RWPE2 (cell line): ENCODE measurements around the gene MAK.
"Not testable (repeated sequence)": the region's sequence is repeated elsewhere in the genome, so short reads cannot be mapped to it uniquely, and the experiment has no call there.

Experiments used
- ATAC-seq: fragments of 200-7000 bp; cut with Tn5 transposase; 3 replicates; pipeline ENCODE4 v1.9.1; 2021; ENCODE audit warnings: low read depth
- DNase-seq: peaks from one replicate; pipeline ENCODE4 v3.0.0-alpha.2; 2020; ENCODE audit warnings: low spot score
- H3K27ac ChIP-seq: fragments of 450-650 bp; 2 replicates; pipeline ENCODE4 v1.5.1; 2017; ENCODE audit warnings: mild to moderate bottlenecking; ENCODE audit not compliant: poor library complexity, severe bottlenecking
- H3K27me3 ChIP-seq: fragments of 250-450 bp; sonication (Bioruptor Pico); 2 replicates; pipeline ENCODE4 v1.5.1; 2021; ENCODE audit warnings: mild to moderate bottlenecking, moderate library complexity; ENCODE audit not compliant: insufficient read depth, poor library complexity, severe bottlenecking
- H3K36me3 ChIP-seq: fragments of 250-450 bp; sonication (Bioruptor Pico); 2 replicates; pipeline ENCODE4 v1.5.1; 2020; ENCODE audit warnings: low read depth, mild to moderate bottlenecking, moderate library complexity
- H3K4me1 ChIP-seq: fragments of 250-450 bp; sonication (Bioruptor Pico); 2 replicates; pipeline ENCODE4 v1.5.1; 2021; ENCODE audit warnings: mild to moderate bottlenecking, moderate library complexity; ENCODE audit not compliant: insufficient read depth, poor library complexity, severe bottlenecking
- H3K4me3 ChIP-seq: fragments of 250-450 bp; sonication (Bioruptor Pico); 2 replicates; pipeline ENCODE4 v1.5.1; 2021; ENCODE audit warnings: mild to moderate bottlenecking, moderate library complexity; ENCODE audit not compliant: severe bottlenecking
- H3K9me3 ChIP-seq: fragments of 250-450 bp; sonication (Bioruptor Pico); 2 replicates; pipeline ENCODE4 v1.5.1; 2021; ENCODE audit warnings: mild to moderate bottlenecking, moderate library complexity; ENCODE audit not compliant: severe bottlenecking
- TF ChIP-seq, protein P1 (sequence below): fragments of 450-650 bp; IDR thresholded peaks from one replicate; pipeline ENCODE4 v1.5.1; 2017; ENCODE audit warnings: mild to moderate bottlenecking, moderate library complexity; ENCODE audit not compliant: poor library complexity, severe bottlenecking

Gene MAK

DNA sequence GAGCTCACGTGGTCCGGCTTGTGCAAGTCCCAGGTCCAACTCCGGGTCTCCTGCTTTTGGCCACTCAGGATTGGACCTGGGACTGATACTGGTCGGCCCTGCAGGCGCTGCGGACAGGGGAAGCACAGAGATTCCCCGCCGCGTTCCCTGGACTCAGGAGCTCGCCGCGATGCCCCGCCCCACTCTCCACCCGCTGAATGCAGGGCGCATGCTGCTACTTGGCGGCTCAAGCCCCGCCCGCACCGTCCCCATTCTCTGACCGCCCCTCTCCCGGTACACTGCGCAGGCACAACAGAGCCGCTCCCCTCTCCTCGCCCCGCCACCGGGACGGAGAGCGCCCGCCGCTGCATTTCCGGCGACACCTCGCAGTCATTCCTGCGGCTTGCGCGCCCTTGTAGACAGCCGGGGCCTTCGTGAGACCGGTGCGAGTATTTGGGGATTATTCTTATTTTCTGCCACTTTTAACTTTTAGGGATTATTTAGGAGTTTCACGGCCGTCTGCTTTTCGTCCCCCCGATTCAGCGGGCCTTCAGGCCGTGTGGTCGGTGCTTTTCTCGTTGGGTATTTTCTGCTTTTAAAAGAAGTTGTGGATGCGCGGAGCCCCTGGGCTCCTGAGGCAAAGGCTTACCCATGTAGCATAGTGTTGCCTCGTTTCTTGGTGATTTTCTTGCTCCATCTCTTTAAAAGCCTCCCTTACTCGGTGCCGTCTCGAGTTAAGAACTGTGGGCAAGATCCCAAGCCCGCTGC, 115.3 kb downstream of the MAK start, which contains the start of gene TMEM14C:
Gene TMEM14C, plus strand, starts transcription at position 251 of the 747 bp plus-strand sequence. CDS start 1,544 bp downstream, outside the sequence.
- peaks cover 6% of the 10 kb centered on the region for H3K9me3 ChIP-seq

DNA sequence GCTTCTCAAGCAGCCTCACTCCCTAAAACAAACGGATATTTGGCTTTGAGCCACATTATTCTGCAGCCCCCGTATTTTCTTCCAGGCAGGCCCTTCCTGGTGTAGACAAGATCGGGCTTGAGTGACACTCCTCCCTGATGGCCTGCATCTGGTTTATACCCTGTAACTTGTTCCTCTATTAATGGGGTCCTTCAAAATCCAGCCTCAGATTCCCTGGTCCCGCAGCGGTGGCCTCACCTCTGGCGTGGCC, 115.8 kb downstream of the MAK start:
- TF ChIP-seq, protein P1, sequence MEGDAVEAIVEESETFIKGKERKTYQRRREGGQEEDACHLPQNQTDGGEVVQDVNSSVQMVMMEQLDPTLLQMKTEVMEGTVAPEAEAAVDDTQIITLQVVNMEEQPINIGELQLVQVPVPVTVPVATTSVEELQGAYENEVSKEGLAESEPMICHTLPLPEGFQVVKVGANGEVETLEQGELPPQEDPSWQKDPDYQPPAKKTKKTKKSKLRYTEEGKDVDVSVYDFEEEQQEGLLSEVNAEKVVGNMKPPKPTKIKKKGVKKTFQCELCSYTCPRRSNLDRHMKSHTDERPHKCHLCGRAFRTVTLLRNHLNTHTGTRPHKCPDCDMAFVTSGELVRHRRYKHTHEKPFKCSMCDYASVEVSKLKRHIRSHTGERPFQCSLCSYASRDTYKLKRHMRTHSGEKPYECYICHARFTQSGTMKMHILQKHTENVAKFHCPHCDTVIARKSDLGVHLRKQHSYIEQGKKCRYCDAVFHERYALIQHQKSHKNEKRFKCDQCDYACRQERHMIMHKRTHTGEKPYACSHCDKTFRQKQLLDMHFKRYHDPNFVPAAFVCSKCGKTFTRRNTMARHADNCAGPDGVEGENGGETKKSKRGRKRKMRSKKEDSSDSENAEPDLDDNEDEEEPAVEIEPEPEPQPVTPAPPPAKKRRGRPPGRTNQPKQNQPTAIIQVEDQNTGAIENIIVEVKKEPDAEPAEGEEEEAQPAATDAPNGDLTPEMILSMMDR = no peak
- peak overlapping the region; percentile 76 for H3K27ac ChIP-seq

More for the DNA sequence above, 115.3 kb downstream of the MAK start, which contains the start of gene TMEM14C:
- ATAC-seq = peak; percentile 94
- H3K4me1 ChIP-seq = no peaks in the 10 kb centered on the region
- H3K36me3 ChIP-seq = peaks cover 28% of the 10 kb centered on the region
- H3K27ac ChIP-seq = peak within 1 kb of the TSS; percentile 76
- H3K27me3 ChIP-seq = no peaks in the 10 kb centered on the region
- TF ChIP-seq, protein P1 = no peak
- peak; percentile 99 for DNase-seq
- H3K4me3 ChIP-seq = peak within 1 kb of the TSS; percentile 57

DNA sequence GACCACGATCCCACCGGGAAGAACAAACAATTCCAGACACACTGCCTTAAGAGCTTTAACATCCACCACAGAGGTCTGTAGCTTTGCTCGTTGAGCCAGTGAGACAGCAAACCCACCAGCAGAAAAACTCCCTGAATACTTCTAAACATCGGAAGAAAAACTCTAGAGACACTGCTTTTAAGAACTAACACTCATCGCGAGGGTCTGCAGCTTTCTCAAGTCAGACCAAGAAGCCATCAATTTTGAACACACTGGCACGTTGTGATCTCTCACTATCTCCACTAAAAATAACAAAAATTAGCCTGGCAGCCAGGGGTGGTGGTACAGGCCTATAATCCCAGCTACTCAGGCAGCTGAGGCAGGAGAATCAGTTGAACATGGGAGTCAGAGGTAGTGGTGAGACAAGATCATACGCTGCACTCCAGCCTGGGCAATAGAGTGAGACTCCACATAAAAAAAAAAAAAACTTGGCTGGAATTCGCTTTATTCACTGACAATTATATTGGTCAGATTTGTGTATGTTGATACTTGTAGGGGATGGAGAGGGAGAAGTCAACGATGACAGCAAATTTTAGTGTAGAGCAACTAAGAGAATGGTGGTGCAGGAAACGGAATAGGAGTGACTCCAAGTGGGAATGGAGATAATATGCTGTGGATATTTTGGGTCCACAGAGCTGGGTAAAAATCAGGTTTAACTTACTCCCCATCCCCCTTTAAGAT, 116.3 kb downstream of the MAK start:
- Histone ChIP-seq H3K4me3 (peak overlapping the region; percentile 57), H3K27me3 (no peaks in the 10 kb centered on the region), H3K36me3 (peaks cover 18% of the 10 kb centered on the region), H3K27ac (peak overlapping the region; percentile 76), H3K9me3 (peaks cover 6% of the 10 kb centered on the region), H3K4me1 (no peaks in the 10 kb centered on the region)
- no peak for DNase-seq
- no peak for ATAC-seq
- TF ChIP-seq, protein P1 = no peak

More for the DNA sequence above, 115.8 kb downstream of the MAK start:
- Histone ChIP-seq H3K4me3 (peak overlapping the region; percentile 57), H3K4me1 (no peaks in the 10 kb centered on the region), H3K9me3 (peaks cover 6% of the 10 kb centered on the region), H3K27me3 (no peaks in the 10 kb centered on the region), H3K36me3 (peaks cover 23% of the 10 kb centered on the region)
- DNase-seq = no peak
- ATAC-seq = no peak

DNA sequence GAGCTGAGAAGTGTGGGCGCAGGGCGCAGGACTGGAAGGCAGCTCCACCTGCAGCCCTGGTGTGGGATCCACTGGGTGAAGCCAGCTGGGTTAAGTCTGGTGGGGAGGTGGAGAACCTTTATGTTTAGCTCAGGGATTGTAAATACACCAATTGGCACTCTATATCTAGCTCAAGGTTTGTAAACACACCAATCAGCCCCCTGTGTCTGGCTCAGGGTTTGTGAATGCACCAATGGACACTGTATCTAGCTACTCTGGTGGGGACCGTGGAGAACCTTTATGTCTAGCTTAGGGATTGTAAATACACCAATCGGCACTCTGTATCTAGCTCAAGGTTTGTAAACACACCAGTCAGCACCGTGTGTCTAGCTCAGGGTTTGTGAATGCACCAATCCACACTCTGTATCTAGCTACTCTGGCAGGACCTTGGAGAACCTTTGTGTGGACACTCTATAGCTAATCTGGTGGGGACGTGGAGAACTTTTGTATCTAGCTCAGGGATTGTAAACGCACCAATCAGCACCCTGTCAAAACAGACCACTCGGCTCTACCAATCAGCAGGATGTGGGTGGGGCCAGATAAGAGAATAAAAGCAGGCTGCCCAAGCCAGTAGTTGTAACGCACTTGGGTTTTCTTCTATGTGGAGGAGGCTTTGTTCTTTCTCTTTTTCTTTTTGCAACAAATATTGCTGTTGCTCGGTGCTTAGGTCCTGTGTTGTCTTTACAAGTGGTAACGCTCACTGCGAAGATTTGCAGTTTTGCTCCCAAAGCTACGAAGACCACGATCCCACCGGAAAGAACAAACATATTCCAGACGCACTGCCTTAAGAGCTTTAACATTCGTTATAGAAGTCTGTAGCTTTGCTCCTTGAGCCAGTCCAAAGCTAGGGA, 117.1 kb downstream of the MAK start:
- Histone ChIP-seq H3K4me3 (peak overlapping the region; percentile 47), H3K36me3 (peaks cover 14% of the 10 kb centered on the region), H3K27ac (peak overlapping the region; percentile 76)
- not testable (repeated sequence) for ATAC-seq, H3K4me1 ChIP-seq, H3K9me3 ChIP-seq, DNase-seq, H3K27me3 ChIP-seq
